Daoy (cell line): Measurements from ENCODE around the gene GLRX2. TPM values are rescaled to one million over a fixed set of nuclear protein-coding genes. Genes with fewer than 3 reads are reported as not detected.

Source experiments
- DNase-seq: peaks from one replicate; pipeline ENCODE4 v3.0.0-alpha.2; 2015; ENCODE audit warnings: low read depth
- total RNA-seq: library from RNA; depleted of rRNA; stranded (reverse); fragments of >200 nt; shearing (Covaris generic); gene quantifications from 2 replicates; pipeline ENCODE4 v1.2.3, GENCODE V29; 2014

The GLRX2 gene
- total RNA-seq, 1 experiment from 2014 or later: 33.9 TPM

DNA sequence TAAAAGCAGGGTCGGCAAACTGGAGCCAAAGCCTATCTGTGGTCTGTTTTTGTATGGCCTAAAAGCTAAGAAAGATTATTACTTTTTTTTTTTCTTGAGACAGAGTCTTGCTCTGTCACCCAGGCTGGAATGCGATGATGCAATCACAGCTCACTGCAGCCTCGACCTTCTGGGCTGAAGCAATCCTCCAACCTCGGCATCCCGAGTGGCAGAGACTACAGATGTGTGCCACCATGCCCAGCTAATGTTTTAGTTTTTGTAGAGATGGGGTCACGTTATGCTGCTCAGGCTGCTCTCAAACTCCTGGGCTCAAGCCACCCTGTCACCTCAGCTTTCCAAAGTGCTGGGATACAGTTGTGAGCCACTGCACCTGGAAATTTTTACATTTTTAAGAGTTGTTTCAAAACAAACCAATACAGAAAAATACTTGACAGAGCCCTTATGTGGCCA, 6.5 kb upstream of the GLRX2 start:
- peak; percentile 84 for DNase-seq

DNA sequence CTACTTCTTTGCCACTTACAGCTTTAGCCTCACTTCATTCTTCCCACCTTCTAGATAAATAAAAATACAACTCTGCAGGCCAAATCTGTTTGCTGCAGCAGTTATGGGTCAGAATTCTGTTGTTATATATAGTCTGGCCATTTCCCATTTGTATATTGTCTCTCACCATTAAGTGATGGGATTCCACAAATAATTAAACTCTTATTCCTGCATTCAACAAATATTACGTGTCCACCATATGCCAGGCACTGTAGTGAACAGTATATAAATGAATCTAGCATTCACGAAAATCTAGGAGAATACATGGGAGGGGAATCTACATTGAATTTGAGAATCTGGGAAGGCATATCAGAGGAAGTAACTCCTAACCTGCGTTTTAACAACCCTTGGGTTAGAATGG, 5.7 kb upstream of the GLRX2 start:
- no peak for DNase-seq

DNA sequence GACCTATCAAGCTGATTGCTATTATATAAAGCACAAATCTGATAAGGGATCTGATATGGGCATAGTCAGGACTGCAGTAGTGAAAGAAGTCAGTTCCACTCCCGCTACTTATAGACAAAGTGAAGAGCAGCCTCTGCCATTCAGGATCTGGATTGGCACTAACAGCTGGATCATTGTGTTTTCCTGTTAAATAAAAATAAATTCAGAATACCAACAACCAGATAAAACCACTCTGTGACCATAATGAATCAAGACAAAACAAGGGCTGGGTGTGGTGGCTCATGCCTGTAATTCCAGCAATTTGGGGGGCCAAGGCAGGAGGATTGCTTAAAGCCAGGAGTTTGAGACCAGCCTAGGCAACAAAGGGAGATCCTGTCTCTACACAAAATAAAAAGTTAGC, 5.0 kb upstream of the GLRX2 start:
- DNase-seq: no peak

DNA sequence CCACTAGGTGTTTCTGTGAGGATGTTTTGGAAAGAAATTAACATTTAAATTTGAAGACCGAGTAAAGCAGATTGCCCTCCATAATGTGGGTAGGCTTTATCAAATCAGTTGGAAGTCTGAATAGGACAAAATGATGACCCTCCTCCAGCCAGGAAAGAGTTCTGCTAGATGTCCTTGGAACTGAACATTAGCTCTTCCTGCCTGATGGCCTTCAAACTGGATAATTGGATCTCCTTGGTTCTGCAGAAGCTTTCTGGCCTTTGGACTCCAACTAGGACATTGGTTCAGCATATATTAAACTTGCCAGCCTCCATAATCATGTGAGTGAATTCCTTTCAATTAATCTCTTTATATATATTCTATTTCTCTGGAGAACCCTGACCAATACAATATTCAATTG, 4.4 kb upstream of the GLRX2 start:
- DNase-seq: no peak

DNA sequence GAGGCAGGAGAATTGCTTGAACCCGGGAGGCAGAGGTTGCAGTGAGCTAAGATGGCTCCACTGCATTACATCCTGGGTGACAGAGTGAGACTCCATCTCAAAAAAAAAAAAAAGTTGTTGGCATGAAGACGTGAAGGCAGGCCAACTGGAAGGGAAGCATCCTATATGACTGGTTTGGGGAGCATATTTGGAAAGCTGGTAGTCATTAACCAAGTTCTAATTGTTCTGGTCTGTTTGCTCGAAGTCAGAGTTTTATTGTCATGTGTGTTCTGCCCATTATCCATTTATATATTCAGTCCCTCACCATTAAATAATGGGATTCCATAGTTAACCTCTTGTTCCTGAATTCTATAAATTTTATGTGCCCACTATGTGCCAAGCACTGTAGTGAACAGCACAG, 3.3 kb upstream of the GLRX2 start:
- DNase-seq: no peak

DNA sequence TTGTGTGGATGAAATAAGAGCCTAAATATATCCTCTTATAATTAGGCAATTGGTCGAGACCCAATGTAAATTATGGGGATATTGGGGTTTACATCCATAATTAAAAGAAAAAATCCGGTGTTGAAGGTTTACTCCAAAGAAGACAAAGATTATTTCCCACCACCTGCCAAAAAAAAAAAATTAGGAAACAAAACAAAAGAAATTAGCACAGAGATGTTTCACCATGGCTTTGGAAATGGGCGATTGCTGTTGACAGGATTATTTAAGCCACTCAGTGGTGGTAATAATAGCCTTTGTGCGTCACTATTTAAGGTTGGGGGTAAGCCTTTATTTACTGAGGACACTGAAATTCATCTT, 585 bp upstream of the GLRX2 start:
- DNase-seq: no peak

DNA sequence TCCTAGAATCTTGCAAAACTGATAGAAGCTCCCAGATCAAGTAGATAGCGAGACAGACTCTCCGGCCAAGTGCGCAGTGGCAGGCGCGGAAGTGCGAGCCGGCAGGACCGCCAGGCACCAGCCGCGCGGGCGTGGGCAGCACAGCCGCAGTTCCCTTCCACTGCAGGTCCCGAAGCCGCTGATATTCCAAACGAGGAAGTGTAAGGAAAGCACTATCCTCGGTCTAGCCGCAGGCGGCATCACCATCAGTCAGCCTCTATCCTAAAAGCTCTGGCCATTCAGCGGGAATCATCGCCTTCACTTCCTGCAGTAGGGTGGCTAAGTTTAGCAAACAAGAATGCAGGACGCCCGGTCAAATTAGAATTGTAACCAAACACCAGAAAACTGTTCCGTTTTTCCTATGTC, 710 bp downstream of the GLRX2 start:
- peak; percentile 61 for DNase-seq

DNA sequence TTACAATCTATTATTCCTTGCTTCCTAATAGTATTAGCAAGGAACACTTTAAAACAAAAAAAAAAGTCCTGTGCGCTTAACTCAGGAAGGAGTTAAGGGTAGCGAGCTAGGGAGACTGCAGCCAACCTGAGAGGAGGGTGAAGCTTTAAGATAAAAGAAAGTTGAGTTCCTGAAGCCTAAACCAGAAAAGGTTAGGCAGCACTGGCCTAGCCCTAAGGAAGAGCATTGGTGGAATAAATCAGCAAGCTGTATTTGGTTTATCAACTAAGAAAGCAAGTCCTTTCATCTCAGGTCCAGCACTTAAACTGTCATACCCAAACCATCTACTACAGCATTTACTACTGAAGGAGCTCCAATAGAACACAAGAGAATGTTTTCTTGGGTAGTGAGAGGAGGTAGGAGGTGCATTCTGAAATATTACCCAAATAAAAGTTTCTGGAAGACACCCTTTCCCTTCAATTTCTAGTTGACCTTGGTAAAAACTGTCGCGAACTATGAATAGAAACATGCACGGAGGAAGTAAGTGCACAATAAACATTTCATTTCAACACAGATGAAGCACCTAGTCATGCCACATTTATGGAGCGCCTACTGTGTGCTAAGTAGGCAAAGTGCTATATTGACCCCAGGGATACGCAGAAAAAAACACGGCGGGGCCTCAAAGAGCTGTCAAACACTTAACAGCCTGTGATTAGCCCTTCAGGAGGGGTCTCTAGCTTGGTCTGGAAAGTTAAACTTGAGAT, 1.3 kb downstream of the GLRX2 start:
- DNase-seq: no peak

DNA sequence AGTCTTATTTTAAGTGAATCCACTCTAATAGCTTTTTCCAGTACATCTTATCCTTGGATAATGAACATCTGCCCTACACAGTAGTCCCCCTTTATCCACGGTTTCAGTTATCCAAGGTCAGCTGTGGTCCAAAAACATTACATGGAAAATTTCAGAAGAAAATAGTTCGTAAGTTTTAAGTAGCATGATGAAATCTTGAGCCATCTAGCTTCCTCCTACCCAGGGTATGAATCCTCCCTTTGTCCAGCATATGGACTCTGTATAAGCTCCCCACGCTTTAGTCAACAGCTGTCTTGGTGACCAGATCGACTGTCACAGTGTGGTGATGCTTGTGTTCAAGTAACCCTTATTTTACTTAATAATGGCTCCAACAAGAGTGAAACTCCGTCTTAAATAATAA, 2.6 kb downstream of the GLRX2 start:
- no peak for DNase-seq

DNA sequence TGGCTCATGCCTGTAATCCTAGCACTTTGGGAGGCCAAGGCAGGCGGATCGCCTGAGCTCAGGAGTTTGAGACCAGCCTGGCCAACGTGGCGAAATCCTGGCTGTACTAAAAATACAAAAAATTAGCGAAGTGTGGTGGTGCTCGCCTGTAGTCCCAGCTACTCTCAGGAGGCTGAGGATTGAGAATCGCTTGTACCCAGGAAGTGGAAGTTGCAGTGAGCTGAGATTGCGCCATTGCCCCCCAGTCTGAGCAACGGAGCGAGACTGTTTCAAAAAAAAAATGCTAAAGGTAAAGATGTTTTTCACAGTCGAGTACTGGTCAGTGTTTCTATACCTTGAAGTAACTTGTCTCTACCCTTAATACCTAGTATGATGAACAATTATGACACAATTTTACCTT, 11.1 kb downstream of the GLRX2 start:
- DNase-seq: no peak

DNA sequence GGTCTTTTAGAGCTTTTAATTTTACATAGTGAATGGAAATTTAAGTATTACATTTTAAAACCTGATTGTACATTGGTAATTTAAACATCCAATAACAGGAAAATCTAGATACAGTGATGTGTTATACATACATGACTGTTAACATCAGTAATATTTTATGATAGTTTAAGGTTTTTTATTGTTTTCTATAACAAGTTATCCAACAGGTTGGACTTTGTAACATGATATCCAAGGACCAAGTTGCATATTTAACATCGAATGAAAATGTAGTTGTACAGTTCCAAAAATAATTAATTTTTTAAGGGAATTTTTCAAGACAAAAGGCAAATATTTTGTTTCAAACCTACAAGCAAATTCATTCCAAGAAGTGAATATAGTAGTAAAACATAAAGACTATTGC, 14.3 kb downstream of the GLRX2 start:
- no peak for DNase-seq

DNA sequence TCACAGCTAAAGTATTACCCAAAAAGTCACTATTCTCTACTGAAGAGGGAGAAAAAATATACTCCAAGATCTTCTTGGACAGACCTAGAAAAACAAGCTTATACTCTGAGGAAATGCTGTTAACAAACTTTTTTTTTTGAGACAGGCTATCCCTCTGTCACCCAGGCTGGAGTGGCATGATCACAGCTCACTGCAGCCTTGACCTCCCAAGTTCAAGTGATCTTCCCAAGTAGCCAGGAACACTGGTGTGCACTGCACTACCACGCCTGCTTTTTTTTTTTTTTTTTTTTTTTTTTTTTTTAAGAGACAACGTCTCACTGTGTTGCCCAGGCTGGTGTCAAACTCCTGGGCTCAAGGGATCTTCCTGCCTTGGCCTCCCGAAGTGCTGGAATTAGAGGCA, 17.3 kb downstream of the GLRX2 start:
- DNase-seq: no peak

DNA sequence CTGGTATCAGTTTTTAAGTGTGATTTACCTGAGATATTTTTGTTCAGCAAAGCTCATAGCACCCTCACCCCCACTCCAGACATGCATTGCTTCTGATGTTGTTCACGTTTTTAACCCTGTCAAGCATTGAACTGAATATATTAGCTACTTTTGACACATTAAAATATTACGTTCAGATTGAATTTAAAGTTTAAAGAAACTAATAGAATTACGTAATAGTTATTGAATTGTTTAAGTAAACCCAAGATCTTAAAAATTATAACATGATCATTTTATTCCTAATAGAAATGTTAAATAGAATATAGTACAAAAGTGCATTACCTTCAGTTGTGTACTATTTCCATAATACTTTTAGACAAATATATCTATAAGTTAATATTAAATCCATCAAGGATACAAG, 18.9 kb downstream of the GLRX2 start:
- DNase-seq: no peak

DNA sequence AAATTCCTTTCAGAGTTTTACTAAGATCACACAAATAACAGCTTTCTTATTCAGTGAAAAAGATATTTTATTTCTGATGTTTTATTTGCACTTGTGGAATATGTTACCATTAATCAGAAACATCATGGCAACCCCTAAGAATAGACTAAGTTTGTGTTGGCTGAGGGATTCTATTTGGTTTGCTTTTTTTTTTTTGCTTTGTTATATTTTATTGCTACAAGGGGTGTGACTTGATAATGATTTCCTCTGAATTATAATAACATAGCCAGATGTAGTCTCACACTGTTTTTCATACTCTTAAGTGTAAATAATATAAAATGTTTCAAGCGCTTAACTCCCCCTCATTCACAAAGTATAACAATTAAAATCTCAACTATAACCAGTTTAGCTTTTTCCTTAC, 20.0 kb downstream of the GLRX2 start:
- DNase-seq: no peak

DNA sequence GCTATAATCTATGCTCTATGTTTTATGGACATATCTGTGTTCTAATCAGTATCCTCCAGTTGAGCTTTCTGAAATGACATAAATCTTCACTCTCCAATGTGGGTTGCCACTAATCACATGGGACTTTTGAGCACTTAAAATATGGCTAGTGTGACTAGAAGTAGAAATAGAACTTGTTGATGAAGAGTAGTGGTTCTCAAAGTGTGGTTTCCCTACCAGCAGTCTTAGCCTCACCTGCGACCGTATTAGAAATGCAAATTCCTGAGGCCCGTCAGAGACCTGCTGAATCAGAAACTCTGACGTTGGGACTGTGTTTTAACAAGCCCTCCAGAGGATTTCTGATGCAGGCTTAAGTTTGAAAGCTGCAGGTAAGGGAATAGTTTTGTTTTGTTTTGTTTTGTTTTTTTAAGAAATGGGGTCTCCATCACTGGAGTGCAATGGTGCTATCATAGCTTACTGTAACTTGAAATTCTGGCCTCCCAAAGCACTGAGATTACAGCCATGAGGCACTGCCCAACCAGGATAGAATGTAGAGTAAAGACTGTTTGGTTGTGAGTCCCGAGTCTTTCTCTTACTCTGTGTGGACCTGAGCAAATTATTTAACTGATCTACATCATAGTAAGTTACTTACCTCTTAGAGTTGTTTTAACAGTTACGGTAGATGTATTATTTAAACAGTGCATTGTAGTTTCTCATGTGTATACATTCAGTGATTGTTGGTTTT, 21.7 kb downstream of the GLRX2 start:
- no peak for DNase-seq

DNA sequence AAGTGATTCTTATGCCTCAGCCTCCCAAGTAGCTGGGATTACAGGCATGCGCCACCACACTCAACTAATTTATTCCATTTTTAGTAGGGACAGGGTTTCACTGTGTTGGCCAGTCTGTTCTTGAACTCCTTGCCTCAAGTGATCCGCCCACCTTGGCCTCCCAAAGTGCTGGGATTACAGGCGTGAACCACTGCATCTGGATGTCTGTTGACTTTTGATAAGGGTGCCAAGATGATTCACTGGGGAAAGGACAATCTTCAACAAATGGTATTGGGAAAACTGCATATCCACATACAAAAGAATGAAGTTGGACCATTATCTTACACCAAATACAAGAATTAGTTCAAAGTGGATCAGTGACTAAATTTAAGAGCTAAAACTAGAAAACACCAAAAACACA, 26.0 kb downstream of the GLRX2 start:
- DNase-seq: no peak

DNA sequence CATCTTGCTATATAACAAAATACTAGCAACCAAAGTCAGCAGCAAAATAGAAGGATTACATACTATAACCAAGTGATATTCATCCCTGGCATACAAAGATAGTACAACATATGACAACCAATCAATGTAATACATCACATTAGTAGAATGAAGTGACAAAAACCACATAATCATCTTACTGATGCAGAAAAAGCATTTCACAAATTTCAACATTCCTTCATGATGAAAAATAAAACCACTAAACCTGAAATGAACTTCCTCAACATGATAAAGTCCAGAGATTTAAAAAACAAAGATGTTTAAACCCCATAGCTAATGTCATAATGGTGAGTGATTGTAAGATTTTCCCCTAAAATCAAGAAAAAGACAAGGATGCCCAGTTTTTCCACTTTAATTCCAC, 27.2 kb downstream of the GLRX2 start:
- DNase-seq: no peak

DNA sequence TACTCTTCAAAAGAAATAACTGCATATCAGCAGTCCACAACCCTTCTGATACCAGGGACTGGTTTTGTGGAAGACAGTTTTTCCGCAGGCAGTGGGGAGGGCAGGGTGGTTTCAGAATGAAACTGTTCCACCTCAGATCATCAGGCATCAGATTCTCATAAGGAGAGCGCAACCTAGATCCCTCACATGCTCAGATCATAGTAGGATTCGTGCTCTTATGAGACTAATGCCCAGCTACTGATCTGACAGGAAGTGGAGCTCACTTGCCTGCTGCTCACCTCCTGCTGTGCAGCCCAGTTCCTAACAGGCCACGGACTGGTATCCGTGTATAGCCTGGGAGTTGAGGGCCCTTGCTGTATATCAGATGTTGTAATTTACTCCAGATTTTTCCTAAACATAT, 34.3 kb downstream of the GLRX2 start:
- peak; percentile 30 for DNase-seq

DNA sequence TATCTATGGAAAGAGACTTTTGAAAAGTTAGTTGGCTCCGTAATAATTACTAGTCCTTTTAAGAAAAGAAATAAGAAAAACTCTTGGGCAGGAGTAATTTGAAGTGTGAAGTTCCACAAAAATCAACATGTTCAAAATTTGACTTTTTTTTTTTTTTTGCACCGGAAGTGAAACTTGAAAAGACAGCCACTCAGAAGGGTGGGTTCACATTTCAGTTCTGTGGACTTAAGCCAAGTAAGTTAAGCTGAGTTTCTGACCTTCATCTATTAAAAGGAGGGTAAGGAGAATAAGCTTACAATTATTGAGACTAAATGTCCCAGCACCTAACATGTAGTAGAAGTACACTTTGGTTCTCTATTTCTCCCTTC, 34.8 kb downstream of the GLRX2 start:
- no peak for DNase-seq

DNA sequence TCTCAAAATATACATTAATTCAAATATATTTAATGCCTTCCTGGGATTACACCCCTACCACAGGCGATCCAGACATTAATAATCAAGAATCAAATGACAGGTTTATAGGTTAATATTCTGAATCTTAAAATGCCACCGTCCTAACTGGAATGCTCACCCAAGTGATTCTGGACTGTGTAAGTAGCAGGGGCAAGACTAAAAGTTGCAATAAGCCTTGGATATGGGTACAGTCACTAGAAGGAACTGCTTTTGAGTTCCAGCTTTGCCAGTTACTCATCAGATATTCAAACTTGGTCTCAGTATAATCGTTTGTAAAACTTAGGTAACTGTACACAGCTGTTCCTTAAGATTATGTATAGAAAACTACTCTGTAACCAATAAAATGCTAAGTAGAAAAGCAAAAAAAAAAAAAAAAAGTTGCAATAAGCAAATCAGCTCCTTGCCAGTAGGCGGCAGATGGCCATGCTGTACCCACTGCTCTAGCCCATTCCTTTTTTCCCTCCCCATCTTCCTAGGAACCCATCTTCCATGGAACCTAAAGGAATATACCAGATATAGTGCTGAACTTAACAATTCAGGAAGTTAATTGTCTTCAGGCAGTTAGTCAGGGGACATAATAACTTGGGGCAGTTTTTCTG, 35.3 kb downstream of the GLRX2 start:
- DNase-seq: peak; percentile 44

DNA sequence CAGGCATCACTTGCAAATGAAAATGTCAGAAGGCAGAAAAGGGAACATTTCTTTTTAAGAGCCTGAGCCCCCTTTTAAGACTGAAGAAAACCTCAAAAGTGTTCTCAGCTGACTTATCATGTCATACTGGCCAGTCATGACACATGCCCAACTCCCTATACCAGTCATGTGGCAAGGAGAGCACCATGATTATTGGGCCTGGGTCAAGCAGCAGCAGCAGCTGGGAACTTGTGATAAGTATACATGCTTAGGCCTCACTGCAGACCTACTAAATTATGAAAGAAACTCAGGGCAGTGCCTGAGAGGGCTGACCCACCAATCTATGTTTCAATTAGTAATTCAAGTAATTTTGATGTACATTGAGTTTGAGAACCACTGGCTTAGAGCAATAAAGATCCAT, 37.2 kb downstream of the GLRX2 start:
- no peak for DNase-seq

DNA sequence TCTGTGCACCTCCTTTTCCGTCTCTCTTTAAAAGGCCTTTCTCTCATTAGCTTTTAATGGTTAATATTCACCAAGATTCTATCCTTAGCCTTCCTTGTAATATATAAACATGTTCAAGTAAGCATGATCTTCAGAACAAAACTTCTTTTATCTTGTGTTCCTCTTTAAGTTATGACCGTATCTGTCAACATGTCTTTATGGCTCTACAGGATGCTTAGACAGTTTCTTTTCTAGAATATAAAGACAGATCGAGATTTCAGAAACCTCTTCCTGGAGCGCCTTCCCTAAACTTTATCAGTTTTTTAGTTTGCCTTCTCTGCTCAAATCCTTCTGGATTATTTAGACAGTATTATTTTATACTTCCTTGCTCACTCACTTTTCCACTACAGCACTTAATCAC, 38.6 kb downstream of the GLRX2 start:
- no peak for DNase-seq

DNA sequence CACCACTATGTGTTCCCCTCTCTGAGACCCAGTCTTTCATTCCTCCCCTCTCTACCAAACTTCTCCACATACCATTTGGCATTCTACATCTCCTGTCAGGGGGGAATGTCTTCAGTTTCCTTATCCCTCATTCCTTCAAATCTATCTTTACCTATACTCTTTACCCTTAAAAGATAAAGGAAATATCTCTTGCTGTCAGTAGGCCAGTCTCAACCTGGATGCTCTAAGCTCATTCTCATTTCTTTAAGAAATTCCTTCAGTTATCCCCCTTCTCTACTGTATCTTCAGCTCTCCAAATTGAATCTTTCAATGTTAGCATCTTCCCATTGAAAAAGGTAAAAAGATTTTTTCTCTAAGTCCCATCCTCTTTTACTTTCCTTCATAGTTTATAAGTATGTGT, 39.3 kb downstream of the GLRX2 start:
- DNase-seq: no peak
